Heart right ventricle (tissue), 16 donors: ENCODE measurements around the gene MYF6. TPM values are rescaled to one million over a fixed set of nuclear protein-coding genes. Genes with fewer than 3 reads are reported as not detected.

Experiments
- ATAC-seq, 8 donors: fragments of 200-7000 bp; cut with Tn5 transposase; one replicate each; pipeline ENCODE4 v1.9.1; 2020; ENCODE audit warnings: mild to moderate bottlenecking in 8 of 8, moderate library complexity in 8 of 8, moderate number of reproducible peaks in 1 of 8
- DNase-seq, 2 donors: peaks; one replicate each; pipeline ENCODE4 v3.0.0-alpha.2; 2020
- H3K27ac ChIP-seq, 10 donors: fragments of 200-600 bp; sonication (generic) in 2 of 10; one replicate each; pipeline versions ENCODE4 v1.5.0 to v1.8.0; 2020 to 2022; ENCODE audit warnings: mild to moderate bottlenecking in 3 of 10
- H3K27me3 ChIP-seq, 7 donors: fragments of 200-600 bp; one replicate each; pipeline ENCODE4 v1.8.0; 2021 to 2022; ENCODE audit warnings: mild to moderate bottlenecking in 2 of 7
- H3K36me3 ChIP-seq, 9 donors: fragments of 200-600 bp; sonication (generic) in 1 of 9; one replicate each; pipeline versions ENCODE4 v1.5.0 to v1.8.0; 2020 to 2022; ENCODE audit warnings: mild to moderate bottlenecking in 2 of 9
- H3K4me1 ChIP-seq, 9 donors: fragments of 200-600 bp; sonication (generic) in 1 of 9; one replicate each; pipeline versions ENCODE4 v1.5.0 to v1.8.0; 2020 to 2022; ENCODE audit warnings: mild to moderate bottlenecking in 4 of 9
- H3K4me3 ChIP-seq, 10 donors: fragments of 200-600 bp; sonication (generic) in 2 of 10; one replicate each; pipeline versions ENCODE4 v1.5.0 to v1.8.0; 2020 to 2022; ENCODE audit warnings: mild to moderate bottlenecking in 7 of 10, moderate library complexity in 2 of 10
- H3K9me3 ChIP-seq, 11 donors: fragments of 200-600 bp in 10 of 11; sonication (generic) in 2 of 11; one replicate each; pipeline versions ENCODE4 v1.5.0 to v1.8.0; 2013 to 2022; ENCODE audit warnings: mild to moderate bottlenecking in 2 of 11, control low read depth in 1 of 11, moderate library complexity in 1 of 11
- WGBS, 2 donors: extraction: QIAGEN DNeasy Blood & Tissue Kit; methylation state at CpG; one replicate each; pipeline ENCODE4 v1.1.7; 2013; ENCODE audit warnings: inconsistent platforms in 1 of 2; 5-methylcytosine and 5-hydroxymethylcytosine counted together
- intact Hi-C, 10 donors: fragments of 100-400 bp; cut with DNase I; formaldehyde crosslinking; loops; one replicate each; pipeline versions ENCODE4 v1.11.1 to v1.14.2; 2022
- polyA plus RNA-seq, 2 donors: library from polyadenylated mRNA; stranded (reverse); fragments of 200-250 nt; gene quantifications; one replicate each; pipeline ENCODE4 v1.2.3, GENCODE V29; 2013
- total RNA-seq, 10 donors: library from RNA; stranded (reverse); fragmentation: NEBNext Ultra II Directional in 3 of 10; extraction: Animal tissue kit (Norgen Biotek cat#: 25700) in 3 of 10; gene quantifications; one replicate each; pipeline versions ENCODE4 v1.2.1 to v1.2.4, GENCODE V29; 2021 to 2023
- TF ChIP-seq, protein P1 (sequence below), 9 donors: fragments of 200-600 bp; sonication (generic) in 2 of 9; IDR thresholded peaks; one replicate each; pipeline versions ENCODE4 v1.5.0 to v1.8.0; 2021 to 2022; ENCODE audit warnings: antibody characterized with exemption in 9 of 9, mild to moderate bottlenecking in 5 of 9, moderate library complexity in 1 of 9
- donor health status: Arrhythmogenic right ventricular cardiomyopathy.
- donor health status: ischemic (EF 13 %, LVEDD 7.1; RV severe dilation, severe dysfunction).
- donor health status: healthy with polysubstance abuse.
- donor health status: DM: no; HTN: yes; CAD: no.
- donor health status: DM: no; HTN: no; CAD: no.
- donor health status: ischemic (EF 25% LVEDD 6.9; RV normal size, moderate dysfunction).
- donor health status: ischemic (EF 25% LVEDD 5.7; RV mildly dilated, moderate dysfunction).
- donor health status: healthy.
- donor health status: DM: yes; HTN: yes; CAD: no.
- donor health status: Ischemic cardiomyopathy.
- donor health status: ischemic (EF 35%, LVEDD 5.7; RV mildly dilated, moderate dysfunction).
- donor health status: nonischemic (EF 11% LVEDD 7.7; RV severe dilation, severe dysfunction).
- donor health status: DM: yes; HTN: yes; CAD: no.
- donor health status: PGD.
- donor health status: ischemic (EF 29% LVEDD 5.4; RV normal size, mild dysfunction).
- donor health status: nonischemic (EF 23%, LVEDD 6.1; RV moderate dilation, normal function).

The MYF6 gene
- total and polyA plus RNA-seq, 12 donors: 0.04 to 0.45 (median 0.23) TPM; not detected in 9

DNA sequence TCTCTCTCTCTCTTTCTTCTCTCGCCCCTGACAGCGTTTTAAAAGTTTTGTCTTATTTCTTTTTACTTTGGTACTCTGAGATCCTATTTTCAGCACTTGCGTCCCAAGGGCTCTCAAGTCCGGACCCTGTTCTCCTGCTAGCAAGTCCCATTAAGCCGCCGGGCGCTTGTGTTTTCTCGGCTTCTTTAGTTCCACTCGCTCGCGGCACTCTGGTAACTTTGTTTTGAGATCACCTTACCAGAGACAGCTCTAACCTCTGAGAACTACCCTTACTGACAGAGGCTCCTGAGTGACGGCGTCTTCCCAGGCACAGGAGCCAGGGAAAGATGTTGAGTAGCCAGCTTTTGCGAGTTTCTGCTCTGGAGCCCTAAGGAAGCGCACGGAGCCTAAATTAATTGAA, 6.6 kb downstream of the MYF6 start:
- Histone ChIP-seq H3K27ac (no peak overlapping the region), H3K36me3 (no peaks in the 10 kb centered on the region), H3K4me1 (peaks cover 0 to 10% (median 0%) of the 10 kb centered on the region in 9 donors), H3K27me3 (peaks cover 0 to 79% (median 39%) of the 10 kb centered on the region in 7 donors), H3K9me3 (no peaks in the 10 kb centered on the region), H3K4me3 (peak overlapping the region in 7 of 10 donors; percentile 6 to 39 (median 33))
- ATAC-seq: peak in 1 of 8 donors; percentile 27
- TF ChIP-seq, protein P1, sequence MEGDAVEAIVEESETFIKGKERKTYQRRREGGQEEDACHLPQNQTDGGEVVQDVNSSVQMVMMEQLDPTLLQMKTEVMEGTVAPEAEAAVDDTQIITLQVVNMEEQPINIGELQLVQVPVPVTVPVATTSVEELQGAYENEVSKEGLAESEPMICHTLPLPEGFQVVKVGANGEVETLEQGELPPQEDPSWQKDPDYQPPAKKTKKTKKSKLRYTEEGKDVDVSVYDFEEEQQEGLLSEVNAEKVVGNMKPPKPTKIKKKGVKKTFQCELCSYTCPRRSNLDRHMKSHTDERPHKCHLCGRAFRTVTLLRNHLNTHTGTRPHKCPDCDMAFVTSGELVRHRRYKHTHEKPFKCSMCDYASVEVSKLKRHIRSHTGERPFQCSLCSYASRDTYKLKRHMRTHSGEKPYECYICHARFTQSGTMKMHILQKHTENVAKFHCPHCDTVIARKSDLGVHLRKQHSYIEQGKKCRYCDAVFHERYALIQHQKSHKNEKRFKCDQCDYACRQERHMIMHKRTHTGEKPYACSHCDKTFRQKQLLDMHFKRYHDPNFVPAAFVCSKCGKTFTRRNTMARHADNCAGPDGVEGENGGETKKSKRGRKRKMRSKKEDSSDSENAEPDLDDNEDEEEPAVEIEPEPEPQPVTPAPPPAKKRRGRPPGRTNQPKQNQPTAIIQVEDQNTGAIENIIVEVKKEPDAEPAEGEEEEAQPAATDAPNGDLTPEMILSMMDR (IDR thresholded peaks at IDR 0.05): no peak
- WGBS, 2 donors: 14% methylated on average over 16 of the region's 16 CpGs
- DNase-seq: no peak
- intact Hi-C loops: no loop called here

DNA sequence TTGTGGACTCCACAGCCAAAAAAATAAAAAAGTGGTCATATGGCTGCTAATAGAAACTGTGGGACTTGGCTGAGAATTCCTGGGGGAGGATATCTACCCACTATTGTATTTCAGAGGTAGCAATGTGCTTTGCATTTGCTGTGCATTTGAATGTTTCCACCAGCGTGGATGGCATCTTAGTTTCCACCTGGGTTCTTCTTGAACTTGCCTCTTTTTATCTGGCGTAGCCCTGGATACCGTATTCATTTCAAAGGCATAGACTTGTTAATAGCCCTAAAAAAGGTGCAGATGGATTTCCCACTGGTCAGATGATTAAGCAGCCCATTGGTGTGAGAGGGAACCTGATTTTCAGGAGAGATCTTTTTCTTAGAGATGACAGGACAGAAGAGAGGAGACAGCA, 7.4 kb downstream of the MYF6 start:
- ATAC-seq (no peak), DNase-seq (no peak)
- Histone ChIP-seq H3K36me3 (no peaks in the 10 kb centered on the region), H3K27me3 (peaks cover 0 to 72% (median 37%) of the 10 kb centered on the region in 7 donors), H3K4me1 (peaks cover 0 to 10% (median 0%) of the 10 kb centered on the region in 9 donors), H3K27ac (no peak overlapping the region), H3K4me3 (no peak overlapping the region), H3K9me3 (no peaks in the 10 kb centered on the region)
- intact Hi-C loops: no loop called here
- 69 to 85% methylated on average over 3 of the region's 3 CpGs for WGBS, 2 donors
- TF ChIP-seq, protein P1 (IDR thresholded peaks at IDR 0.05): no peak

DNA sequence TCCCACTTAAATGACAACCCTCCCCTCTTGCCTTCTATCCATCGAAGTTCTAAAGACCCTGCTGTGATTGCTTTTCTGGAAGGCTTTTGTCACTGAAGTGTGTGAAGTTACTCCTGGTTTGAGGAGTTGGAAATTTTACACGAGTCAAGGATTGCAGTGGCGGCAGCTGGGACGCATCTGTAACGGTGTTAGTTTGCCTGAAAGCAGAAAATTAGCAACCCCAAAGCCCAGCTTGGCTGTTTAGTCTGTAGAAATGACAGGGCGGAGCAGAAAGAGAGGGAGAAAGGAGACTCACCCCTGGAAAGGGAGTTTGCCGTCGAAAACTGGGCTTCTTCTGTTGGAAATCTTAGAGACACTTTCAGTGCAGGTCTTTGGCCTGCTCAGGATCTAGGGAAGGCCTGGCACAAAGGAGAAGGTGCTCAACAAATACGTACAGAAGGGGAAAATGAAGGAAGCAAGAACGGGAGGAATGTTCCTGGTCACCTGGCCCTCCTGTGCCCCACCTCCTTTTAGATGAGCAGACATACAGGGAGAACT, 8.3 kb downstream of the MYF6 start:
- H3K4me3 ChIP-seq: no peak overlapping the region
- WGBS, 2 donors: 56 to 65% methylated on average over 10 of the region's 10 CpGs
- TF ChIP-seq, protein P1 (IDR thresholded peaks at IDR 0.05): no peak

DNA sequence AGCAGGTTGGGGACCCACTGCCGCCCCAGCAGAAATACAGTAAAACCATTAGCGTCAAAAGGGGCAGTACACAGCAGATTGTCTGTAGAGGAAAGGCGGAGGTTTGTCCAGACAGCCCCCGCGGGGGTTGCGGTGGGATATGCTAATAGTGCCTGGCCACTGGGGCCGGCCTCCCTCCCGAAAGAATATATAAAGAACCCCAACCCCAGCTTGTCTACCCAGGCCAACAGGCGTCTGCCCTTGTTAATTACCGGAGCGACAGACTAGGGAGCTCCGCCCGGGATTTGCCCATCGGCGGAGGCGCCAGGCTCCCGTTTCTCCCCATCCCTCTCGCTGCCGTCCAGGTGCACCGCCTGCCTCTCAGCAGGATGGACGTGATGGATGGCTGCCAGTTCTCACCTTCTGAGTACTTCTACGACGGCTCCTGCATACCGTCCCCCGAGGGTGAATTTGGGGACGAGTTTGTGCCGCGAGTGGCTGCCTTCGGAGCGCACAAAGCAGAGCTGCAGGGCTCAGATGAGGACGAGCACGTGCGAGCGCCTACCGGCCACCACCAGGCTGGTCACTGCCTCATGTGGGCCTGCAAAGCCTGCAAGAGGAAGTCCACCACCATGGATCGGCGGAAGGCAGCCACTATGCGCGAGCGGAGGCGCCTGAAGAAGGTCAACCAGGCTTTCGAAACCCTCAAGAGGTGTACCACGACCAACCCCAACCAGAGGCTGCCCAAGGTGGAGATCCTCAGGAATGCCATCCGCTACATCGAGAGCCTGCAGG, 9.4 kb downstream of the MYF6 start, which contains the start of gene MYF5:
Gene MYF5 (plus strand): TSS at position 217 of the 774 bp plus-strand sequence. CDS start 152 bp downstream, at position 369.
- no peaks in the 10 kb centered on the region for H3K36me3 ChIP-seq
- ATAC-seq (peak in 1 of 8 donors; percentile 20), DNase-seq (no peak)
- intact Hi-C loops: no loop called here
- TF ChIP-seq, protein P1 (IDR thresholded peaks at IDR 0.05): no peak
- no peak within 1 kb of the TSS for H3K4me3 ChIP-seq
- no peaks in the 10 kb centered on the region for H3K9me3 ChIP-seq
- no peak within 1 kb of the TSS for H3K27ac ChIP-seq
- WGBS, 2 donors: 34 to 35% methylated on average over 45 of the region's 45 CpGs
- peaks cover 0 to 66% (median 29%) of the 10 kb centered on the region in 7 donors for H3K27me3 ChIP-seq
- H3K4me1 ChIP-seq: peaks cover 0 to 10% (median 0%) of the 10 kb centered on the region in 9 donors

More for the DNA sequence above, 8.3 kb downstream of the MYF6 start:
- intact Hi-C loops: no loop called here
- H3K36me3 ChIP-seq: no peaks in the 10 kb centered on the region
- H3K4me1 ChIP-seq: peaks cover 0 to 10% (median 0%) of the 10 kb centered on the region in 9 donors
- H3K27me3 ChIP-seq: peaks cover 0 to 66% (median 30%) of the 10 kb centered on the region in 7 donors
- ATAC-seq: no peak
- H3K27ac ChIP-seq: no peak overlapping the region
- no peaks in the 10 kb centered on the region for H3K9me3 ChIP-seq
- no peak for DNase-seq
